Panc1 (cell line): Measurements from ENCODE around the gene UBE2V1.

Experiments
- CTCF ChIP-seq: fragments of 450-650 bp; IDR thresholded peaks from 2 replicates; pipeline ENCODE4 v1.5.1; 2017; ENCODE audit warnings: mild to moderate bottlenecking
- POLR2AphosphoS5 ChIP-seq: IDR thresholded peaks from 2 replicates; pipeline ENCODE4 v1.6.1; 2012; ENCODE audit warnings: mild to moderate bottlenecking, low read depth, low read length, moderate library complexity
- TCF7L2 ChIP-seq: IDR thresholded peaks from 2 replicates; pipeline ENCODE4 v1.6.1; 2011; ENCODE audit warnings: mild to moderate bottlenecking, low read depth, low read length, inconsistent platforms
- TF ChIP-seq, protein P1 (sequence below), 2 experiments: IDR thresholded peaks; 2 replicates each; pipeline ENCODE4 v1.6.1; 2011 to 2012; ENCODE audit warnings: low read depth in 2 of 2, control low read depth in 1 of 2, low read length in 1 of 2, mild to moderate bottlenecking in 1 of 2, moderate library complexity in 1 of 2; ENCODE audit not compliant: insufficient read depth in 1 of 2

DNA sequence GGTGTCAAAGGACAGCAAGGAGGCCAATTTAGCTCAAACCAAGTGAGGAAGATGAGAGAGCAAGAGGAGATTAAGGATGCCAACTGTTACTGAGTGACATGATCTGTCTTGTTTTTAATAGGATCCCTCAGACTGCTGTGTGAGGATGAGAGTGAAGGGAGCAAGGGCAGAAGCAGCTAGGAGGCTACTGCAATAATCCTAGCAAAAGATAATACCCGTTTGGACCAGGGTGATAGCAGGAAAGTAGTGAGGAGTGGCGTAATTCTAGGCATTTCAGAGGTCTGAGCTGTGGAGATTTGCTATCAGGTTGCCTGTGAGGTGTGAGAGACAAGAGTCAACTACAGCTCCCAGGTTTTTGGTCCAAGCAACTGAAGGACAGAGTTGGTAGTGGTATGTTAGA, 14.7 kb downstream of the UBE2V1 start:
- TF ChIP-seq CTCF (no peak), POLR2AphosphoS5 (no peak), TCF7L2 (no peak)
- TF ChIP-seq, protein P1, sequence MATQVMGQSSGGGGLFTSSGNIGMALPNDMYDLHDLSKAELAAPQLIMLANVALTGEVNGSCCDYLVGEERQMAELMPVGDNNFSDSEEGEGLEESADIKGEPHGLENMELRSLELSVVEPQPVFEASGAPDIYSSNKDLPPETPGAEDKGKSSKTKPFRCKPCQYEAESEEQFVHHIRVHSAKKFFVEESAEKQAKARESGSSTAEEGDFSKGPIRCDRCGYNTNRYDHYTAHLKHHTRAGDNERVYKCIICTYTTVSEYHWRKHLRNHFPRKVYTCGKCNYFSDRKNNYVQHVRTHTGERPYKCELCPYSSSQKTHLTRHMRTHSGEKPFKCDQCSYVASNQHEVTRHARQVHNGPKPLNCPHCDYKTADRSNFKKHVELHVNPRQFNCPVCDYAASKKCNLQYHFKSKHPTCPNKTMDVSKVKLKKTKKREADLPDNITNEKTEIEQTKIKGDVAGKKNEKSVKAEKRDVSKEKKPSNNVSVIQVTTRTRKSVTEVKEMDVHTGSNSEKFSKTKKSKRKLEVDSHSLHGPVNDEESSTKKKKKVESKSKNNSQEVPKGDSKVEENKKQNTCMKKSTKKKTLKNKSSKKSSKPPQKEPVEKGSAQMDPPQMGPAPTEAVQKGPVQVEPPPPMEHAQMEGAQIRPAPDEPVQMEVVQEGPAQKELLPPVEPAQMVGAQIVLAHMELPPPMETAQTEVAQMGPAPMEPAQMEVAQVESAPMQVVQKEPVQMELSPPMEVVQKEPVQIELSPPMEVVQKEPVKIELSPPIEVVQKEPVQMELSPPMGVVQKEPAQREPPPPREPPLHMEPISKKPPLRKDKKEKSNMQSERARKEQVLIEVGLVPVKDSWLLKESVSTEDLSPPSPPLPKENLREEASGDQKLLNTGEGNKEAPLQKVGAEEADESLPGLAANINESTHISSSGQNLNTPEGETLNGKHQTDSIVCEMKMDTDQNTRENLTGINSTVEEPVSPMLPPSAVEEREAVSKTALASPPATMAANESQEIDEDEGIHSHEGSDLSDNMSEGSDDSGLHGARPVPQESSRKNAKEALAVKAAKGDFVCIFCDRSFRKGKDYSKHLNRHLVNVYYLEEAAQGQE (IDR thresholded peaks at IDR 0.05; ENCODE audit: insufficient read depth in 1 of 2, low read depth in 2 of 2, low read length in 1 of 2), result no peak
